ACC112 (cell line): ENCODE results near the gene ANAPC5.

Experiments used
- H2AFZ ChIP-seq: fragments of 200-600 bp; sonication (generic); one replicate; pipeline ENCODE4 v1.6.0; 2017; ENCODE audit warnings: antibody characterized with exemption, low read length; ENCODE audit not compliant: unreplicated experiment
- H3K27ac ChIP-seq: fragments of 200-600 bp; sonication (generic); 2 replicates; pipeline ENCODE4 v1.5.1; 2014; ENCODE audit warnings: low read depth, mild to moderate bottlenecking, antibody characterized with exemption, low read length, moderate library complexity
- H3K27me3 ChIP-seq: fragments of 200-600 bp; sonication (generic); 2 replicates; pipeline ENCODE4 v1.6.1; 2014; ENCODE audit warnings: mild to moderate bottlenecking, antibody characterized with exemption, low read length, moderate library complexity, mixed read lengths; ENCODE audit not compliant: insufficient read depth
- H3K36me3 ChIP-seq: fragments of 200-600 bp; sonication (generic); 2 replicates; pipeline ENCODE4 v1.6.1; 2016; ENCODE audit warnings: mild to moderate bottlenecking, antibody characterized with exemption, low read length, moderate library complexity, mixed read lengths; ENCODE audit not compliant: insufficient read depth
- H3K4me1 ChIP-seq: fragments of 200-600 bp; sonication (generic); one replicate; pipeline ENCODE4 v1.6.1; 2016; ENCODE audit warnings: low read length, mixed read lengths; ENCODE audit not compliant: insufficient read depth, unreplicated experiment, control insufficient read depth
- H3K4me3 ChIP-seq: fragments of 200-600 bp; sonication (generic); 2 replicates; pipeline ENCODE4 v1.5.1; 2014; ENCODE audit warnings: mild to moderate bottlenecking, low read depth, low read length
- H3K79me2 ChIP-seq: fragments of 200-600 bp; sonication (generic); one replicate; pipeline ENCODE4 v1.6.0; 2016; ENCODE audit warnings: low read length; ENCODE audit not compliant: control insufficient read depth, unreplicated experiment, insufficient read depth

The ANAPC5 gene

GRCh38 chr12:121274036-121274763 lies 78.0 kb downstream of the ANAPC5 start:
- H3K27me3 ChIP-seq = no peaks in the 10 kb centered on the region
- H3K27ac ChIP-seq = no peak overlapping the region
- no peaks in the 10 kb centered on the region; the same call in 1 of the 2 replicates for H3K36me3 ChIP-seq
- no peak overlapping the region for H2AFZ ChIP-seq
- peaks cover 5% of the 10 kb centered on the region for H3K79me2 ChIP-seq
- H3K4me3 ChIP-seq = no peak overlapping the region
- H3K4me1 ChIP-seq = peaks cover 20% of the 10 kb centered on the region

DNA sequence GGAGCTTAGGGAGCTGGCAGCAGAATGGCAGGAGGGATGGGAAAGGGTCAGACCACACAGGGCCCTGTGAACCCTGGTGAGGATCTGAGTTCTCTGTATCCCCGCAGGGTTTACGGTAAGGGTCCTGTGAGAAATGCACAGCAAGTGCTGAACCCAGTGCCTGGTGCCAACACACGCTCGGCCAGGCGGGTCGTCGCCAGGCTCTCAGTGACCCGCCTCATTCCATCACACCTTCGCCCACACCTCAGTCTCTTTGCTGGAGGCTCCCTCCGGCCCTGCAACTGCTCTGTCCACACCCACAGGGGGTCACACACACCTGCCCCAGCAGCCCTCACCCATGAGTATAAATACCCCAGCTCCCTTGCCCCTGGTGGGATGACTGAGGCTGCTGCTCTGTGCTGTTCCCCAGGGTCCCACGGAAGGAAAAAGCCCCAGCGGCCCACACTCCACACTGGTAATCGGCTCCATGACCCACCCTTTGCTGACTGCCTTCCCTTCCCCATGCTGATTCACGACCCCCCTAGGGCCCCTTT lies 78.8 kb downstream of the ANAPC5 start:
- Histone ChIP-seq H2AFZ (no peak overlapping the region), H3K36me3 (peaks cover 4% of the 10 kb centered on the region), H3K79me2 (peaks cover 2% of the 10 kb centered on the region), H3K27me3 (no peaks in the 10 kb centered on the region), H3K4me3 (no peak overlapping the region), H3K4me1 (peaks cover 13% of the 10 kb centered on the region), H3K27ac (no peak overlapping the region)

GRCh38 chr12:121267822-121268221 lies 84.4 kb downstream of the ANAPC5 start:
- Histone ChIP-seq H2AFZ (no peak overlapping the region), H3K4me3 (no peak overlapping the region), H3K27me3 (no peaks in the 10 kb centered on the region), H3K27ac (no peak overlapping the region), H3K4me1 (no peaks in the 10 kb centered on the region), H3K36me3 (peaks cover 5% of the 10 kb centered on the region), H3K79me2 (no peaks in the 10 kb centered on the region)

DNA sequence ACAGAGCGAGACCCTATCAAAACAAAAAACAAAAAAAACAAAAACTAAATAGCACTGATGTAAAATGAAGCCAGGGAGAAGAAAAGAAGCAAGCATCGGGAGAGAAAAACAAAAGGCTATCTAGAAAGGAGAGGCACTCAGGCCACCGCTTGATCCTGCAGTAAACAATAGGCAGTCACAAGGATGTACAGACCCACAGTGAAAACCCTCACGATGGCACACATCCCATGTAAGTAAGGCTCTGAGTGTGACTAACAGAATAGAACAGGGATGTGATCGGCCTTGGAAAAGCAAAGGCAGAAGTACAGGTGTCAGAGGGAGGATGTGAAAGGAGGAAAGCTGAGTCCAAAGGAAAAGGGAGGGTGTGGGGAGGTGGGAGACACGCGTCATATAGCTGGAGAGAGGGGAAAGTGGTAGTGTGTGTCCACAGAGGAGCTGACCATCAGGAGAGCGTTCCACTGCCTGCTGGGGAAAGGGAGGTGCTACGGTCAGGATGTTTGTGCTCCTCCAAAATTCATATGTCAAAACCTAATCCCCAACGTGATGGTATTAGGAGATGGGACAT lies 87.2 kb downstream of the ANAPC5 start:
- Histone ChIP-seq H3K4me1 (no peaks in the 10 kb centered on the region), H2AFZ (no peak overlapping the region)

GRCh38 chr12:121264135-121264534 lies 88.1 kb downstream of the ANAPC5 start:
- Histone ChIP-seq H3K27ac (no peak overlapping the region), H2AFZ (no peak overlapping the region), H3K27me3 (no peaks in the 10 kb centered on the region), H3K36me3 (peaks cover 8% of the 10 kb centered on the region), H3K79me2 (no peaks in the 10 kb centered on the region), H3K4me3 (no peak overlapping the region), H3K4me1 (no peaks in the 10 kb centered on the region)

More for the DNA sequence above, 87.2 kb downstream of the ANAPC5 start:
- no peak overlapping the region for H3K27ac ChIP-seq
- peaks cover 8% of the 10 kb centered on the region for H3K36me3 ChIP-seq
- no peaks in the 10 kb centered on the region for H3K79me2 ChIP-seq
- H3K27me3 ChIP-seq = no peaks in the 10 kb centered on the region
- H3K4me3 ChIP-seq = no peak overlapping the region

DNA sequence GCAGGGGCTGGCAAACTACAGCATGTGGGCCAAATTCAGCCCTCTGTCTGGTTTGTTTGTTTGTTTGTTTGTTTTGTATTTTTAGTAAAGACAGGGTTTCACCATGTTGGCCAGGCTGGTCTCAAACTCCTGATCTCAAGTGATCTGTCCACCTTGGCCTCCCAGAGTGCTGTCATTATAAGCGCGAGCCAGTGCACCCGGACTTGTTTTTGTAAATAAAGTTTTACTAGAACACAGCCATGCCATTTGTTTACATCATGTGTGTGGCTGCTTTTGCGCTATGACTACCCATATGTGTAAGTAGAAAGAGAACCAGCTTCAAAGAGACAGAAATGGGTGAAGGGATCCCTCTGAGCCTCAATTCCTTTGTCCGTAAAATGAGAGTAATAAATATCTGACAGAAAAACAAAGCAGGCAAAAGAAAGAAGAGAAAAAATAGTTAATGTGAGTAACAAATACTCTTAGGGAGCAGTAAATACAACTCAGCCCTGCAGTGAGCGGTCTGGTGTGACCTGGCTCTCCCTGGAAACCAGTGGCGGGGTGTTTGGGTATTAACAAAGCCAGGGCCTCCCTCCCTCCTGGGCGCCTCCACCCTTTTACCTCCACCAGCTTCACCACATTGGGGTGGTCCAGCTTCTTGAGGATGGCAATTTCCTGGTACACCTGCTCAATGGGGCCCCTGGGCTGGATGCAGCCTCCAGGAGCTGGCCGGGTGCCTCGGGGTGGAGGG lies 88.8 kb downstream of the ANAPC5 start:
- Histone ChIP-seq H2AFZ (no peak overlapping the region), H3K27me3 (no peaks in the 10 kb centered on the region), H3K4me1 (no peaks in the 10 kb centered on the region), H3K4me3 (no peak overlapping the region), H3K79me2 (no peaks in the 10 kb centered on the region), H3K27ac (no peak overlapping the region), H3K36me3 (0 out of 2 replicates have a peak, but pooled peaks cover 3% of the 10 kb centered on the region)

DNA sequence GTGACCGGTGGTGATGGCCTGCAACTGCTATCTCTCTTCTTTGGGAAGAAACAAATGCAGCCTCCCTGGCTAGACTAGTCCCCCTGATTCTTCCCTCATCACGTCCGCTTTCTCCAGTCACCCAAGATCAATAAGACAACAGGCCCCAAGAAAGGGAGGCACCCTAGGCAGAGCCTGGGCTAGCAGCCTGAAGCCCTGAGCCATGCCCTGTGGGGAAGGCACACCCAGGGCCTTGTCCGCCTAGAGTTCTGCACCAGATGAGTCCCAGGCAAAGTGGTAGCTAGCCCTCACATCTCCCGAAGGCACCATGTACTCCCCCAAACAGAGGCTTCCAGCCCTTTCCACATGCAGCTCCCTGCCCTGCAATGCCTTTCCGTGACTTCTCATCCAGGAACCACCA lies 90.8 kb downstream of the ANAPC5 start:
- Histone ChIP-seq H3K36me3 (0 out of 2 replicates have a peak, but pooled peaks cover 3% of the 10 kb centered on the region), H3K27ac (no peak overlapping the region), H3K4me3 (no peak overlapping the region), H3K27me3 (no peaks in the 10 kb centered on the region), H3K79me2 (no peaks in the 10 kb centered on the region), H2AFZ (no peak overlapping the region), H3K4me1 (no peaks in the 10 kb centered on the region)

GRCh38 chr12:121260091-121260490 lies 92.1 kb downstream of the ANAPC5 start:
- Histone ChIP-seq H3K79me2 (no peaks in the 10 kb centered on the region), H3K36me3 (0 out of 2 replicates have a peak, but pooled peaks cover 3% of the 10 kb centered on the region), H3K27ac (no peak overlapping the region), H3K27me3 (no peaks in the 10 kb centered on the region), H3K4me1 (no peaks in the 10 kb centered on the region), H3K4me3 (no peak overlapping the region), H2AFZ (no peak overlapping the region)

DNA sequence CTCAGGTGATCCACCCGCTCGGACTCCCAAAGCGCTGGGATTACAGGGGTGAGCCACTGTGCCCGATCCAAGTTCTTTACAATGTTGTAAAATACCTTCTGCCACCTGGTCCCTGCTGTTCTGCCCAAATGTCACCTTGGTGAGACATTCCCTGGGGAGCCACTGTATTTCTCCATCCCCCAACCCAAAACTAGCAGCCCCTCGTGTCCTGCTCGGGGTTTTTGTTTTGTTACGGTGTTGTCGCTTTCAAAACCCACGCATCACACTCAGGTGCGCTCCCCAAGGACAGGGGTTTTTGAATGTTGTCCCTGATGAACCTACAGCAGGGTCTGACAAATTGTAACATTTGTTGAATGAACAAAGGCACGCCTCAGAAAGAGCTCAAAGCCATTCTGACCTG lies 93.1 kb downstream of the ANAPC5 start:
- Histone ChIP-seq H2AFZ (no peak overlapping the region), H3K27me3 (no peaks in the 10 kb centered on the region), H3K27ac (no peak overlapping the region), H3K79me2 (no peaks in the 10 kb centered on the region), H3K4me3 (no peak overlapping the region), H3K36me3 (peaks cover 10% of the 10 kb centered on the region; the same call in 1 of the 2 replicates), H3K4me1 (no peaks in the 10 kb centered on the region)
